GM23338 (cell line): Measurements from ENCODE around the gene SDHD. TPM values are rescaled to one million over a fixed set of nuclear protein-coding genes. Genes with fewer than 3 reads are reported as not detected.

Experiments
- ATAC-seq: fragments of 200-7000 bp; cut with Tn5 transposase; 3 replicates; pipeline ENCODE4 v1.9.1; 2020
- DNase-seq: peaks from one replicate; pipeline ENCODE4 v3.0.0-alpha.2; 2015; ENCODE audit warnings: low spot score
- H2AFZ ChIP-seq: fragments of 200-600 bp; sonication (generic); 2 replicates; pipeline ENCODE4 v1.8.0; 2016; ENCODE audit warnings: antibody characterized with exemption, mild to moderate bottlenecking, moderate library complexity
- H3F3A ChIP-seq: fragments of 200-600 bp; sonication (generic); replicated peaks from 2 replicates; pipeline ENCODE4 v1.8.0; 2017; ENCODE audit warnings: antibody characterized with exemption, mixed run types, low read depth
- H3K27ac ChIP-seq: fragments of 200-600 bp; sonication (generic); 2 replicates; pipeline ENCODE4 v1.6.1; 2016; ENCODE audit warnings: low read depth
- H3K27me3 ChIP-seq: fragments of 200-600 bp; sonication (generic); 2 replicates; pipeline ENCODE4 v1.8.0; 2016; ENCODE audit warnings: mild to moderate bottlenecking, mixed run types, moderate library complexity; ENCODE audit not compliant: insufficient read depth
- H3K36me3 ChIP-seq: fragments of 200-600 bp; sonication (generic); 2 replicates; pipeline ENCODE4 v1.8.0; 2016; ENCODE audit warnings: mild to moderate bottlenecking; ENCODE audit not compliant: insufficient read depth
- H3K4me1 ChIP-seq: fragments of 200-600 bp; sonication (generic); 2 replicates; pipeline ENCODE4 v1.8.0; 2016; ENCODE audit warnings: mild to moderate bottlenecking, moderate library complexity; ENCODE audit not compliant: insufficient read depth
- H3K4me2 ChIP-seq: fragments of 200-600 bp; sonication (generic); 2 replicates; pipeline ENCODE4 v1.7.1; 2017; ENCODE audit warnings: mixed run types
- H3K4me3 ChIP-seq: fragments of 200-600 bp; sonication (generic); 2 replicates; pipeline ENCODE4 v1.6.1; 2016; ENCODE audit warnings: mixed run types
- H3K79me2 ChIP-seq: fragments of 200-600 bp; sonication (generic); replicated peaks from 2 replicates; pipeline ENCODE4 v1.8.0; 2017; ENCODE audit warnings: mild to moderate bottlenecking; ENCODE audit not compliant: insufficient read depth
- H3K9me2 ChIP-seq: fragments of 200-600 bp; sonication (generic); 2 replicates; pipeline ENCODE4 v1.8.0; 2017; ENCODE audit not compliant: insufficient read depth
- H4K20me1 ChIP-seq: fragments of 200-600 bp; sonication (generic); replicated peaks from 2 replicates; pipeline ENCODE4 v1.8.0; 2017; ENCODE audit warnings: mild to moderate bottlenecking; ENCODE audit not compliant: insufficient read depth
- H3K27ac Mint-ChIP-seq: 2 replicates; pipeline ENCODE4 v1.8.0; 2020; ENCODE audit warnings: inconsistent platforms, mild to moderate bottlenecking, moderate library complexity, mixed read lengths
- H3K27me3 Mint-ChIP-seq: 3 replicates; pipeline ENCODE4 v1.8.0; 2022; ENCODE audit warnings: low read depth, mild to moderate bottlenecking, moderate library complexity, mixed read lengths, inconsistent platforms; ENCODE audit not compliant: insufficient read depth, poor library complexity
- H3K36me3 Mint-ChIP-seq: 3 replicates; pipeline ENCODE4 v1.8.0; 2021; ENCODE audit warnings: low read depth, mild to moderate bottlenecking, inconsistent platforms, moderate library complexity, mixed read lengths
- H3K4me1 Mint-ChIP-seq: 3 replicates; pipeline ENCODE4 v1.8.0; 2020; ENCODE audit warnings: mild to moderate bottlenecking, inconsistent platforms, mixed read lengths
- H3K4me3 Mint-ChIP-seq: 3 replicates; pipeline ENCODE4 v1.8.0; 2021; ENCODE audit warnings: moderate library complexity, mild to moderate bottlenecking, inconsistent platforms, mixed read lengths
- H3K9me3 Mint-ChIP-seq: 3 replicates; pipeline ENCODE4 v1.8.0; 2020; ENCODE audit warnings: moderate library complexity, mild to moderate bottlenecking, inconsistent platforms, mixed read lengths
- CREB1 ChIP-seq: fragments of 250-450 bp; sonication (Bioruptor Pico); IDR thresholded peaks from 2 replicates; pipeline ENCODE4 v1.5.0; 2020; ENCODE audit warnings: low read depth, mild to moderate bottlenecking, moderate library complexity
- CTCF ChIP-seq, 2 experiments: fragments of 200-600 bp in 1 of 2; sonication (generic) in 1 of 2; conservative IDR thresholded peaks; 2 replicates each; pipeline versions ENCODE4 v1.5.1 to v1.6.1; 2016 to 2017; ENCODE audit warnings: antibody characterized with exemption in 2 of 2, low read depth in 2 of 2, mild to moderate bottlenecking in 2 of 2, moderate library complexity in 1 of 2
- ETS1 ChIP-seq: IDR thresholded peaks from 2 replicates; pipeline ENCODE4 v1.6.1; 2016; ENCODE audit warnings: antibody characterized with exemption
- EZH2 ChIP-seq: fragments of 200-600 bp; sonication (generic); IDR thresholded peaks from one replicate; pipeline ENCODE4 v1.8.0; 2017; ENCODE audit warnings: antibody characterized with exemption, mild to moderate bottlenecking, low read depth; ENCODE audit not compliant: unreplicated experiment
- EZH2phosphoT487 ChIP-seq: fragments of 200-600 bp; sonication (generic); IDR thresholded peaks from one replicate; pipeline ENCODE4 v1.8.1; 2018; ENCODE audit warnings: antibody characterized with exemption; ENCODE audit not compliant: unreplicated experiment
- JUNB ChIP-seq: IDR thresholded peaks from one replicate; pipeline ENCODE4 v1.6.1; 2016; ENCODE audit warnings: antibody characterized with exemption; ENCODE audit not compliant: unreplicated experiment
- NANOG ChIP-seq: IDR thresholded peaks from 2 replicates; pipeline ENCODE4 v1.6.1; 2016; ENCODE audit warnings: antibody characterized with exemption, borderline replicate concordance
- POLR2AphosphoS5 ChIP-seq: IDR thresholded peaks from 2 replicates; pipeline ENCODE4 v1.6.1; 2016; ENCODE audit warnings: antibody characterized with exemption, low read depth
- REST ChIP-seq: IDR thresholded peaks from one replicate; pipeline ENCODE4 v1.6.1; 2018; ENCODE audit warnings: antibody characterized with exemption; ENCODE audit not compliant: unreplicated experiment
- STAT1 ChIP-seq: IDR thresholded peaks from one replicate; pipeline ENCODE4 v1.6.1; 2016; ENCODE audit warnings: antibody characterized with exemption; ENCODE audit not compliant: unreplicated experiment
- ZNF114 ChIP-seq: fragments of 250-450 bp; sonication (Bioruptor Pico); IDR thresholded peaks from 2 replicates; pipeline ENCODE4 v1.5.0; 2020; ENCODE audit warnings: mild to moderate bottlenecking, moderate library complexity
- ZNF331 ChIP-seq: fragments of 250-450 bp; sonication (Bioruptor Pico); IDR thresholded peaks from 2 replicates; pipeline ENCODE4 v1.5.0; 2020; ENCODE audit warnings: low read depth, mild to moderate bottlenecking, moderate library complexity
- ZNF462 ChIP-seq: fragments of 250-450 bp; sonication (Bioruptor Pico); IDR thresholded peaks from 2 replicates; pipeline ENCODE4 v1.5.0; 2020; ENCODE audit warnings: mild to moderate bottlenecking, moderate library complexity
- polyA plus RNA-seq: library from polyadenylated mRNA; unstranded; fragments of >200 nt; fragmentation: Nextera tagmentation; extraction: Ambion mirVana; gene quantifications from 2 replicates; pipeline ENCODE4 v1.2.1, GENCODE V29; 2016
- total RNA-seq: library from RNA; depleted of rRNA; stranded (reverse); fragments of >200 nt; shearing (Covaris generic); gene quantifications from 2 replicates; pipeline ENCODE4 v1.2.3, GENCODE V29; 2014

The SDHD gene
- total and polyA plus RNA-seq, 2 experiments from 2014 or later: 157 to 163 TPM

GRCh38 chr11:112103446-112103845 lies 16.8 kb downstream of the SDHD start:
- Histone ChIP-seq H3K9me2 (no peaks in the 10 kb centered on the region), H3K36me3 (no peaks in the 10 kb centered on the region), H3K4me2 (no peak overlapping the region), H3K27ac (no peak overlapping the region), H4K20me1 (no peaks in the 10 kb centered on the region; the same call in 1 of the 2 replicates), H3F3A (no peaks in the 10 kb centered on the region), H3K4me3 (no peak overlapping the region), H3K27me3 (no peaks in the 10 kb centered on the region), H3K4me1 (no peaks in the 10 kb centered on the region), H2AFZ (no peak overlapping the region), H3K79me2 (no peaks in the 10 kb centered on the region)
- DNase-seq: no peak
- ATAC-seq: no peak
- no peaks in the 10 kb centered on the region for H3K9me3 Mint-ChIP-seq
- TF ChIP-seq ETS1: no peak
- no peak for TF ChIP-seq ZNF114
- no peak for TF ChIP-seq CREB1 (CRISPR knock-in tag)
- no peak for TF ChIP-seq CTCF (conservative IDR thresholded peaks at IDR 0.05; ENCODE audit: low read depth in 2 of 2)
- TF ChIP-seq POLR2AphosphoS5: no peak
- TF ChIP-seq EZH2: no peak
- TF ChIP-seq ZNF331: no peak
- no peak for TF ChIP-seq REST
- no peak for TF ChIP-seq STAT1
- TF ChIP-seq NANOG: no peak
- TF ChIP-seq ZNF462 (CRISPR knock-in tag): no peak
- TF ChIP-seq JUNB: no peak
- no peak for TF ChIP-seq EZH2phosphoT487
- no peak overlapping the region for H3K4me3 Mint-ChIP-seq
- no peak overlapping the region for H3K27ac Mint-ChIP-seq
- H3K36me3 Mint-ChIP-seq: no peaks in the 10 kb centered on the region
- H3K4me1 Mint-ChIP-seq: no peaks in the 10 kb centered on the region
- no peaks in the 10 kb centered on the region for H3K27me3 Mint-ChIP-seq
